Upper lobe of left lung (tissue), 6 donors: ENCODE data around the gene GPR176. TPM values are rescaled to one million over a fixed set of nuclear protein-coding genes. Genes with fewer than 3 reads are reported as not detected.

Experiments
- ATAC-seq, 2 donors: fragments of 200-7000 bp; cut with Tn5 transposase; one replicate each; pipeline ENCODE4 v1.9.1; 2022; ENCODE audit warnings: mild to moderate bottlenecking in 2 of 2, moderate library complexity in 2 of 2; ENCODE audit not compliant: low FRiP score in 2 of 2
- DNase-seq, 2 donors: peaks; one replicate each; pipeline ENCODE4 v3.0.0-alpha.2; 2019 to 2020
- H3K27ac ChIP-seq, 4 donors: fragments of 200-600 bp; sonication (generic); one replicate each; pipeline ENCODE4 v1.5.1; 2016 to 2019
- H3K27me3 ChIP-seq, 4 donors: fragments of 200-600 bp; sonication (generic); one replicate each; pipeline ENCODE4 v1.5.1; 2017 to 2019
- H3K36me3 ChIP-seq, 4 donors: fragments of 200-600 bp; sonication (generic); one replicate each; pipeline ENCODE4 v1.5.1; 2016 to 2019
- H3K4me1 ChIP-seq, 4 donors: fragments of 200-600 bp; sonication (generic); one replicate each; pipeline ENCODE4 v1.5.1; 2018 to 2019
- H3K4me3 ChIP-seq, 4 donors: fragments of 200-600 bp; sonication (generic); one replicate each; pipeline ENCODE4 v1.5.1; 2017 to 2019; ENCODE audit warnings: mild to moderate bottlenecking in 2 of 4, moderate library complexity in 1 of 4
- H3K9me3 ChIP-seq, 4 donors: fragments of 200-600 bp; sonication (generic); one replicate each; pipeline ENCODE4 v1.5.1; 2018 to 2019
- EP300 ChIP-seq, 4 donors: sonication (generic); formaldehyde crosslinking; IDR thresholded peaks; one replicate each; pipeline ENCODE4 v1.5.1; 2017; ENCODE audit warnings: antibody characterized with exemption in 4 of 4, control low read depth in 2 of 4
- POLR2A ChIP-seq, 4 donors: fragments of 450-650 bp; IDR thresholded peaks; one replicate each; pipeline ENCODE4 v1.5.1; 2016 to 2017; ENCODE audit warnings: antibody characterized with exemption in 4 of 4, mild to moderate bottlenecking in 2 of 4
- POLR2AphosphoS5 ChIP-seq, 2 donors: sonication (generic); formaldehyde crosslinking; IDR thresholded peaks; one replicate each; pipeline ENCODE4 v1.5.1; 2017; ENCODE audit warnings: antibody characterized with exemption in 2 of 2
- WGBS, 2 donors: methylation state at CpG; one replicate each; pipeline ENCODE4 v1.1.5; 2017 to 2018; 5-methylcytosine and 5-hydroxymethylcytosine counted together
- total RNA-seq, 6 donors: library from RNA; depleted of rRNA in 4 of 6; stranded (reverse); fragments of >200 nt in 4 of 6; gene quantifications; one replicate each; pipeline versions ENCODE4 v1.1.0 to v1.2.1, GENCODE V29; 2016 to 2021
- TF ChIP-seq, protein P1 (sequence below), 6 experiments: fragments of 450-650 bp in 4 of 6; fragments of 200-600 bp in 2 of 6; sonication (generic) in 2 of 6; IDR thresholded peaks; one replicate each; pipeline ENCODE4 v1.5.1; 2016 to 2019; ENCODE audit warnings: antibody characterized with exemption in 6 of 6
- donor health status: DM: no; HTN: no; CAD: no; lungs with moderate emphysema.
- donor health status: DM: no; HTN: yes; CAD: no; lungs with severe emphysema.

GPR176 gene
- total RNA-seq, 6 donors from 2014 or later = 1.4 to 12.0 (median 4.9) TPM

DNA sequence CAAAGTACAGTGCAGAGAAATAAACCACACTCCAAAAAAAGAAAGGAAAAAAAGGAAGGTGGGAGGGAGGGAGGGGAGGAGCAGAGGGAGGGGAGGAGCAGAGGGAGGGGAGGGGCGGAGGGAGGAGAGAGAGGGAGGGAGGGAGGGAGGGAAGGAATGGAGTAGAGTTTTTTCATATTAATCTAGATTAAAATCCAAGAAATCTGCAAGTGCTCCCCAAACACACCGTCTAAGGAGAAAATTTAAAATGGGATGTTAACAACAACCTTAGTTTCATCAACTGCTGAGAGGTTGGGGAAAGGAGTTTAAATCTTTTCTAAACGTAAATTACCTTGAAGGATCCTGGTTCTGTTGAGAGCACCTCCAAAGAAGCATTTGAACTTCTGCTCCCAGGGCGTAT is 144.0 kb downstream of the GPR176 start:
- H3K27ac ChIP-seq = no peak overlapping the region
- WGBS, 2 donors = 80 to 81% methylated on average over 3 to 4 of the region's 4 CpGs
- TF ChIP-seq, protein P1, sequence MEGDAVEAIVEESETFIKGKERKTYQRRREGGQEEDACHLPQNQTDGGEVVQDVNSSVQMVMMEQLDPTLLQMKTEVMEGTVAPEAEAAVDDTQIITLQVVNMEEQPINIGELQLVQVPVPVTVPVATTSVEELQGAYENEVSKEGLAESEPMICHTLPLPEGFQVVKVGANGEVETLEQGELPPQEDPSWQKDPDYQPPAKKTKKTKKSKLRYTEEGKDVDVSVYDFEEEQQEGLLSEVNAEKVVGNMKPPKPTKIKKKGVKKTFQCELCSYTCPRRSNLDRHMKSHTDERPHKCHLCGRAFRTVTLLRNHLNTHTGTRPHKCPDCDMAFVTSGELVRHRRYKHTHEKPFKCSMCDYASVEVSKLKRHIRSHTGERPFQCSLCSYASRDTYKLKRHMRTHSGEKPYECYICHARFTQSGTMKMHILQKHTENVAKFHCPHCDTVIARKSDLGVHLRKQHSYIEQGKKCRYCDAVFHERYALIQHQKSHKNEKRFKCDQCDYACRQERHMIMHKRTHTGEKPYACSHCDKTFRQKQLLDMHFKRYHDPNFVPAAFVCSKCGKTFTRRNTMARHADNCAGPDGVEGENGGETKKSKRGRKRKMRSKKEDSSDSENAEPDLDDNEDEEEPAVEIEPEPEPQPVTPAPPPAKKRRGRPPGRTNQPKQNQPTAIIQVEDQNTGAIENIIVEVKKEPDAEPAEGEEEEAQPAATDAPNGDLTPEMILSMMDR (IDR thresholded peaks at IDR 0.05) = no peak
- TF ChIP-seq POLR2AphosphoS5 (IDR thresholded peaks at IDR 0.05) (no peak), POLR2A (IDR thresholded peaks at IDR 0.05) (no peak), EP300 (IDR thresholded peaks at IDR 0.05) (no peak)
- no peaks in the 10 kb centered on the region for H3K36me3 ChIP-seq
- DNase-seq = no peak
- no peaks in the 10 kb centered on the region for H3K9me3 ChIP-seq
- H3K27me3 ChIP-seq = no peaks in the 10 kb centered on the region
- no peak overlapping the region for H3K4me3 ChIP-seq
- ATAC-seq = no peak
- no peaks in the 10 kb centered on the region for H3K4me1 ChIP-seq

DNA sequence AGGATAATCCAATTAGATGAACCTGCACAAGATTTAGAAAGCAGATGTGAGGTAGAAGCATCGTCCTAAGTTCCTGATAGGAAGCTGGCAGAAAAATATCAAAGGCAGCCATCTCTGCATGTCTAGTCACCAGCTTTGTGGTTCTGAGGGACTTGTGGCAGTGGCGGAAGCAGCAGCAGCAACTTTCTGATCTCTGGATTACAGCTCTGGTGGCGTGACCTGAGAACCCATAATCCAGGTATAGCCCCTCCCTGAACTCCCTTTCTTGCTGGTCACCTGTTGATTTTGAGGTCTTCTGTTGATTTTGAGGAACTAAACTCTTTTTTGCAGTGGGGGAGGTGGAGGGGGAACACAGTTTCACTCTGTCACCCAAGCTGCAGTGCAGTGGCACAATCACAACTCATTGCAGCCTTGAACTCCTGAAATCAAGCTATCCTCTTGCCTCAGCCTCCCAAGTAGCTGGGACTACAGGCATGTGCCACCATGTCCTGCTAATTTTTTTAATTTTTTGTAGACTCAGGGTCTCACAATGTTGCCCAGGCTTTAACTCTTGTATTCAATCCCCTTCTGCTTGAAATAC is 145.3 kb downstream of the GPR176 start:
- no peaks in the 10 kb centered on the region for H3K36me3 ChIP-seq
- no peak overlapping the region for H3K4me3 ChIP-seq
- 62 to 89% methylated on average over 3 of the region's 3 CpGs for WGBS, 2 donors
- DNase-seq = no peak
- no peak overlapping the region for H3K27ac ChIP-seq
- TF ChIP-seq POLR2AphosphoS5 (IDR thresholded peaks at IDR 0.05) (no peak), EP300 (IDR thresholded peaks at IDR 0.05) (no peak), POLR2A (IDR thresholded peaks at IDR 0.05) (no peak)
- TF ChIP-seq, protein P1 (IDR thresholded peaks at IDR 0.05) = no peak
- no peaks in the 10 kb centered on the region for H3K9me3 ChIP-seq
- no peaks in the 10 kb centered on the region for H3K27me3 ChIP-seq
- ATAC-seq = no peak
- no peaks in the 10 kb centered on the region for H3K4me1 ChIP-seq

DNA sequence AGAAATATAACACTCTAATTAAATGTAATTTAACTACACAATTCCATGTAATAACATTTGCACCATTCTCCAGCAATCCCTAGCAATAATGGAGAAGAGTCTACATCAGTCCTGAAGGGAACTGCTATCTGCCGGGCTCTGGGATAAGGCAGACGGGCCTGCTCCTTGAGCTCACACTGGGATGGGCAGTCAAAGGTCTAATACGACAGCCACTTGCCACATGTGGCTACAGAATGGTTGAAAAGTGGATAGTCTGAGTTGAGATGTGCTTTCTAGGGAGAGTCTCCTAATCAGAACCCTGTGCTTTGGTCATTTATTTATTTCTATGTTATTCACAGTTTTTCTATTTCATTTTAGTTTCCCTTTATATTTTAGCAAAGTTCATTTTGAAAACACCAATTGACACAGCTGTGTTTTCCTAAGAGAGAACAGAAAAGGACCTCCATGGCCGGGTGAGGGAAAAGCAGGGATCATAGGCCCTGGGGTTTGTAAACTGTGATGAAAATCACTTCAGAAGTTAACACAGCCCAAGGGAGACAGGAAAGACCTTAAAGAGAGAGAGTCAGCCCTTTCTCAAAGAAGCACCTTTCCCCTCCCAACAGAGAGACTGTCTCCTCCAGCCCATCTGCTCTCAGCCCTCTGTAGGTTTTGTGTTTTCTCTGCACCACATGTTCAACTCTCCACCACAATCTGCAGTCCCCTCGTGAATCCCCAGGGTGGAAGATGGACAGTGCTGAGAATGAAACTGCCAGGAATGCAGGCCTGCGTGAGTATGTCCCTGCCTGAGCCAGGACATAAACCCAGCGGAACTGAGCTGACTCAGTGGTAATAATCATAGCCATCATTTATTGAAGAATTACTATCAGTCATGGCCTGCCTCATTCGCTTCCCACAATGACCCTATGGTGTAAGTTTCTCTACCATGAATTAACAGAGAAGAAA is 149.0 kb downstream of the GPR176 start:
- Histone ChIP-seq H3K36me3 (no peaks in the 10 kb centered on the region), H3K9me3 (no peaks in the 10 kb centered on the region), H3K4me3 (peak overlapping the region in 1 of 4 donors; percentile 11), H3K27me3 (no peaks in the 10 kb centered on the region), H3K4me1 (no peaks in the 10 kb centered on the region), H3K27ac (peak overlapping the region in 3 of 4 donors; percentile 2 to 71 (median 4))
- 75 to 77% methylated on average over 8 of the region's 8 CpGs for WGBS, 2 donors
- TF ChIP-seq EP300 (IDR thresholded peaks at IDR 0.05) = no peak
- DNase-seq = no peak
- ATAC-seq = peak; percentile 67 to 76

DNA sequence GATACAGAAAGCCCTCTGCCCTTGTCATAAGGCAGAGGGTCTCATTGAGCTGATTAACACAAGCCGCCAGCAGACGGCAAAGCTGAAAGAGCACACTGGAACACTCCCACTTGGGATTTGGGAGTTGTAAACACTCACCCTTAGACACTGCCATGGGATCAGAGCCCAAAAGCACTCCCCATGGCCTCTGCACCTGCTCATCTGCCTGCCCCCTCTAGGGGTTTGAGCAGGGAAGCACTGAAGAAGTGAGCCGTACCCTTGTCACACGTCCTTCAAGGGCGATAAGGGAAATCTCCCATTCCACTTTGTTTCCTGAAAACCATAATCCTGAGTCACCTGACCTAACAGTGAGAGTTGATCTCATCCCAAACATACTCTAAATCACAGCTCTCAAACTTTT is 152.1 kb downstream of the GPR176 start:
- Histone ChIP-seq H3K4me3 (no peak overlapping the region), H3K36me3 (no peaks in the 10 kb centered on the region), H3K4me1 (no peaks in the 10 kb centered on the region), H3K9me3 (no peaks in the 10 kb centered on the region), H3K27me3 (no peaks in the 10 kb centered on the region), H3K27ac (no peak overlapping the region)
- WGBS, 2 donors = 92 to 100% methylated on average over 5 of the region's 5 CpGs
- TF ChIP-seq POLR2AphosphoS5 (IDR thresholded peaks at IDR 0.05) (no peak), POLR2A (IDR thresholded peaks at IDR 0.05) (no peak), EP300 (IDR thresholded peaks at IDR 0.05) (no peak)
- TF ChIP-seq, protein P1 (IDR thresholded peaks at IDR 0.05) = no peak
- no peak for ATAC-seq
- no peak for DNase-seq

DNA sequence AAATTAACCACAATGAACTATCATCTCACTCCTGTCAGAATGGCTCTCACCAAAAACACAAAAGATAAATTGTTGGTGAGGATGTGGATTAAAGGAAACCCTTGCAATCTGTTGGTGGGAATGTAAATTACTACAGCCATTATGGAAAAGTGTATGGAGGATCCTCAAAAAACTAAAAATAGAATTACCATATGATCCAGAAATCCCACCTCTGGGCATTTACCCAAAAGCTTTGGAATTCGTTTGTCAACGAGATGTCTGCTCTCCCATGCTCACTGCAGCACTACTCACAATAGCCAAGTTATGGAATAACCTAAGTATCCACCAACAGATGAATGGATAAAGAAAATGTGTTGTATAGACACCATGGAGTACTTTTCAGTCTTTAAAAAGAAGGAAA is 159.1 kb downstream of the GPR176 start:
- H3K27me3 ChIP-seq = no peaks in the 10 kb centered on the region
- H3K36me3 ChIP-seq = no peaks in the 10 kb centered on the region
- H3K27ac ChIP-seq = no peak overlapping the region
- H3K4me3 ChIP-seq = no peak overlapping the region
- 78 to 93% methylated on average over 2 of the region's 2 CpGs for WGBS, 2 donors
- no peak for TF ChIP-seq EP300 (IDR thresholded peaks at IDR 0.05)
- no peak for TF ChIP-seq POLR2AphosphoS5 (IDR thresholded peaks at IDR 0.05)
- no peak for TF ChIP-seq POLR2A (IDR thresholded peaks at IDR 0.05)
- TF ChIP-seq, protein P1 (IDR thresholded peaks at IDR 0.05) = no peak
- H3K4me1 ChIP-seq = no peaks in the 10 kb centered on the region
- no peak for DNase-seq
- no peaks in the 10 kb centered on the region for H3K9me3 ChIP-seq
- no peak for ATAC-seq
